GM12878 (cell line): Measurements from ENCODE around the gene PXMP2. TPM values are rescaled to one million over a fixed set of nuclear protein-coding genes. Genes with fewer than 3 reads are reported as not detected.

Source experiments
- ATAC-seq: fragments of 200-7000 bp; cut with Tn5 transposase; 3 replicates; pipeline ENCODE4 v1.9.1; 2020; ENCODE audit warnings: mild to moderate bottlenecking, moderate library complexity
- BruUV-seq: library from RNA; stranded (reverse); fragments of 400-500 nt; replicated peaks from 2 replicates; lab custom pipeline; 2021; lab: Mats Ljungman, UMichigan
- CTCF ChIA-PET: fragments of 300-600 bp; sonication (Branson Sonifier 250); formaldehyde crosslinking; extraction: SDS; loops from one replicate; lab custom pipeline; 2021; ENCODE audit warnings: inconsistent platforms; lab: Yijun Ruan, JAX
- POLR2A ChIA-PET: fragments of 350-600 bp; formaldehyde crosslinking; extraction: SDS; loops from one replicate; lab custom pipeline; 2021; ENCODE audit warnings: inconsistent platforms; lab: Charles Lee
- RAD21 ChIA-PET: fragments of 300-600 bp; sonication (Branson Sonifier 250); formaldehyde crosslinking; loops from one replicate; lab custom pipeline; 2023; ENCODE audit warnings: antibody characterized with exemption; ENCODE audit not compliant: unreplicated experiment; lab: Charles Lee
- SMC1A ChIA-PET: fragments of 300-600 bp; sonication (Branson Sonifier 250); formaldehyde crosslinking; loops from one replicate; lab custom pipeline; 2023; ENCODE audit not compliant: unreplicated experiment, uncharacterized antibody; lab: Charles Lee
- DNase-seq: peaks from one replicate; pipeline ENCODE4 v3.0.0-alpha.2; 2011; ENCODE audit warnings: low read depth, low spot score
- FAIRE-seq: peaks from 3 replicates; lab custom pipeline; 2011; peaks lifted over from hg19 to GRCh38; lab: Jason Lieb, UNC
- H2AFZ ChIP-seq: 2 replicates; pipeline ENCODE4 v1.6.0; 2011; ENCODE audit warnings: low read depth, low read length, control low read depth; ENCODE audit not compliant: control insufficient read depth
- H3K27ac ChIP-seq: 2 replicates; pipeline ENCODE4 v1.5.1; 2011; ENCODE audit warnings: control low read depth; ENCODE audit not compliant: control insufficient read depth, insufficient read depth
- H3K27me3 ChIP-seq, 2 experiments: replicated peaks in 1 of 2; 2 replicates each; pipeline versions ENCODE4 v1.6.0 to v1.6.1; 2011; ENCODE audit warnings: low read length in 1 of 2; ENCODE audit not compliant: control insufficient read depth in 2 of 2, insufficient read depth in 2 of 2
- H3K36me3 ChIP-seq, 2 experiments: 2 replicates each; pipeline ENCODE4 v1.5.1; 2011; ENCODE audit warnings: low read length in 1 of 2; ENCODE audit not compliant: control insufficient read depth in 2 of 2, insufficient read depth in 2 of 2
- H3K4me1 ChIP-seq: 2 replicates; pipeline ENCODE4 v1.6.1; 2011; ENCODE audit warnings: mild to moderate bottlenecking, low read length, moderate library complexity, mixed read lengths; ENCODE audit not compliant: control insufficient read depth, insufficient read depth
- H3K4me2 ChIP-seq: 2 replicates; pipeline ENCODE4 v1.6.0; 2011; ENCODE audit warnings: control low read depth; ENCODE audit not compliant: control insufficient read depth, insufficient read depth
- H3K4me3 ChIP-seq: fragments of 200-600 bp; sonication (generic); 2 replicates; pipeline ENCODE4 v1.5.1; 2016
- H3K79me2 ChIP-seq: 2 replicates; pipeline ENCODE4 v1.6.0; 2011; ENCODE audit warnings: low read length; ENCODE audit not compliant: control insufficient read depth, insufficient read depth
- H3K9ac ChIP-seq: 2 replicates; pipeline ENCODE4 v1.8.0; 2011; ENCODE audit warnings: low read length, control low read depth, mixed read lengths; ENCODE audit not compliant: control insufficient read depth, insufficient read depth
- H3K9me3 ChIP-seq: replicated peaks from 3 replicates; pipeline ENCODE4 v1.5.1; 2011; ENCODE audit warnings: mild to moderate bottlenecking, low read length; ENCODE audit not compliant: control insufficient read depth, insufficient read depth
- H4K20me1 ChIP-seq: 2 replicates; pipeline ENCODE4 v1.6.0; 2011; ENCODE audit not compliant: control insufficient read depth, insufficient read depth
- ASH2L ChIP-seq: fragments of 300-600, 200-600 bp; sonication (generic); IDR thresholded peaks from 2 replicates; pipeline ENCODE4 v1.6.1; 2017; ENCODE audit warnings: low read depth, mild to moderate bottlenecking, borderline replicate concordance
- CHD2 ChIP-seq: IDR thresholded peaks from 2 replicates; pipeline ENCODE4 v1.6.1; 2011; ENCODE audit warnings: low read depth, low read length, improper control_type of control experiment, borderline replicate concordance
- ESRRA ChIP-seq: IDR thresholded peaks from 2 replicates; pipeline ENCODE4 v1.6.1; 2012; ENCODE audit warnings: mild to moderate bottlenecking, low read length, improper control_type of control experiment
- EZH2 ChIP-seq: IDR thresholded peaks from 2 replicates; pipeline ENCODE4 v1.6.1; 2012; ENCODE audit warnings: low read depth, mild to moderate bottlenecking, control low read depth, inconsistent platforms, low read length, borderline replicate concordance; ENCODE audit not compliant: control insufficient read depth
- KLF5 ChIP-seq: fragments of 450-650 bp; IDR thresholded peaks from 2 replicates; pipeline ENCODE4 v1.6.1; 2014; ENCODE audit warnings: mild to moderate bottlenecking; ENCODE audit not compliant: partially characterized antibody
- MTA2 ChIP-seq: fragments of 450-650 bp; IDR thresholded peaks from 2 replicates; pipeline ENCODE4 v1.6.1; 2016; ENCODE audit warnings: low read depth, mild to moderate bottlenecking, moderate library complexity
- NFYB ChIP-seq: IDR thresholded peaks from 2 replicates; pipeline ENCODE4 v1.6.1; 2011; ENCODE audit warnings: low read depth, mild to moderate bottlenecking, low read length, improper control_type of control experiment, moderate library complexity; ENCODE audit not compliant: insufficient read depth
- REST ChIP-seq: IDR thresholded peaks from 2 replicates; pipeline ENCODE4 v1.6.1; 2012; ENCODE audit warnings: mild to moderate bottlenecking, low read depth, low read length
- RUNX3 ChIP-seq: IDR thresholded peaks from 2 replicates; pipeline ENCODE4 v1.6.1; 2012; ENCODE audit warnings: low read length, inconsistent platforms
- SIX5 ChIP-seq: IDR thresholded peaks from 2 replicates; pipeline ENCODE4 v1.6.1; 2011; ENCODE audit warnings: mild to moderate bottlenecking, low read depth, low read length, moderate library complexity; ENCODE audit not compliant: severe bottlenecking
- SKIL ChIP-seq: fragments of 450-650 bp; IDR thresholded peaks from 2 replicates; pipeline ENCODE4 v1.6.1; 2017; ENCODE audit warnings: mild to moderate bottlenecking, low read depth, inconsistent platforms; ENCODE audit not compliant: poor library complexity, severe bottlenecking
- SUPT20H ChIP-seq: IDR thresholded peaks from 2 replicates; pipeline ENCODE4 v1.6.1; 2011; ENCODE audit warnings: low read depth, mild to moderate bottlenecking, low read length, moderate library complexity, borderline replicate concordance; ENCODE audit not compliant: control insufficient read depth
- YBX1 ChIP-seq: fragments of 450-650 bp; IDR thresholded peaks from 2 replicates; pipeline ENCODE4 v1.6.1; 2016; ENCODE audit warnings: antibody characterized with exemption
- ZSCAN29 ChIP-seq: fragments of 450-650 bp; IDR thresholded peaks from 2 replicates; pipeline ENCODE4 v1.6.1; 2017; ENCODE audit warnings: mild to moderate bottlenecking, moderate library complexity
- WGBS: methylation state at CpG from one replicate; pipeline ENCODE4 v1.1.6; 2016; ENCODE audit warnings: low lambda C conversion rate; ENCODE audit not compliant: insufficient replicate concordance, insufficient coverage; ENCODE audit errors: missing lambda C conversion rate; 5-methylcytosine and 5-hydroxymethylcytosine counted together
- in situ Hi-C: fragments of 300-500 bp; cut with MboI; formaldehyde crosslinking; loops from 9 replicates; pipeline ENCODE4 v1.14.3; 2018; ENCODE audit warnings: mixed read lengths
- intact Hi-C: fragments of 100-400 bp; cut with micrococcal nuclease; formaldehyde crosslinking; loops from one replicate; pipeline ENCODE4 v1.14.2; 2022; ENCODE audit not compliant: unreplicated experiment
- polyA plus RNA-seq, 11 experiments: library from polyadenylated mRNA; depleted of rRNA in 4 of 11; unstranded in 6 of 11; stranded (reverse) in 5 of 11; fragments of >200 nt; fragmentation: Nextera tagmentation in 4 of 11; fragmentation: Illumina TruSeq in 1 of 11; extraction: Ambion mirVana in 4 of 11; extraction: Trizol in 1 of 11; gene quantifications; 1 replicate in 1 of 11; 2 replicates in 10 of 11; pipeline versions ENCODE4 v1.2.1 to v1.2.3, GENCODE V29; 2011 to 2016; ENCODE audit warnings: inconsistent platforms in 2 of 11, missing spikeins in 2 of 11, low read depth in 1 of 11
- total RNA-seq, 4 experiments: library from RNA; depleted of rRNA in 3 of 4; stranded (reverse); fragments of >200 nt in 3 of 4; fragmentation: Illumina TruSeq in 1 of 4; extraction: Trizol in 1 of 4; gene quantifications; 2 replicates each; pipeline versions ENCODE4 v1.2.1 to v1.2.3, GENCODE V29; 2013 to 2021
- TF ChIP-seq, protein P1 (sequence below): fragments of 450-650 bp; IDR thresholded peaks from 2 replicates; pipeline ENCODE4 v1.6.1; 2016; ENCODE audit warnings: mild to moderate bottlenecking

PXMP2 gene
- total and polyA plus RNA-seq, 10 of the 15 experiments (the other 5 are each of a cell fraction or from before 2014, with no cell fraction given): 4.0 to 97.8 (median 42.0) TPM

DNA sequence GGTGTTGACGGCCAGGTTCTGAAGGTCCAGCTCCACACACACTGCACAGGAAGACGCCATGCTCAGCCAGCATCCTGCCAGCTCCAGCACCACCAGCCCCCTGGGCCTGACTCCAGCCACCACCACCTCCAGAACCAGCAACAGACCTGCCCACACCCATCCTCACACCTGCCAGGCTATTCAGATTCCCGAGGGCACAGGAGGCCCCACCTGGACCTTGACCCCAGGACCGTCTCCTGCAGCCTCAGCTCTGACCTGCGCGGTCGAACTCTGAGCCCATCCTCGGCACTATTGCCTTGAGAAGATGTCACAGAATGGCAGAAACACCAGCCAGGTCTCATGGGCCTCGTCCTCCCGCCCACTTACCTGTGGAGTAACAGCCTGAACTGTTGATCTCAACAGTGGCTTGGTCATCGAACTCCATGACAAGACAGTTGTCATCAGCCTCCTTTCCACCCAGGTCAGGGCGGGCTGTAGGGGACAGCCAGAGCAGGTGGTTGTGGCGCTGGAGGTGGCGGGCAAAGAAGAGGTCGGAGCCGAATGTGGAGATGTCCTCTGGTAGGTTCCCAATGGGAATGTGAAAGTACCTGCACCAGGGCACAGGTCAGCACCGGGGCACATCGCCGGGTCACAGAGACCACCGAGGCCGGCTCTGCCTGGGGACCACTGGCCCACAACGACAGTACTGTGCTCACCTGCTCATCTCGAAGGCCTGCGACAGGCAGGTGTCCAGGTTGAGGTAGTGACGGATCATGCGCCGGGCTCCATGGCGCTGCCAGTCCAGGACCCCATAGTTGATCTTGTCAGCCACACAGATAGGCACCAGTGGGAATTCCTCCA, 45.4 kb upstream of the PXMP2 start:
- ATAC-seq (no peak), FAIRE-seq (no peak), DNase-seq (no peak)
- no peak overlapping the region for H3K4me2 ChIP-seq
- no peaks in the 10 kb centered on the region for H3K27me3 ChIP-seq
- H3K4me3 ChIP-seq: no peak overlapping the region
- ChIA-PET SMC1A (no interaction called here), CTCF (no interaction called here), RAD21 (no interaction called here), POLR2A (no interaction called here)
- intact Hi-C loops: no loop called here
- H3K79me2 ChIP-seq: no peaks in the 10 kb centered on the region
- H3K4me1 ChIP-seq: no peaks in the 10 kb centered on the region
- no peak overlapping the region for H2AFZ ChIP-seq
- H3K9ac ChIP-seq: no peak overlapping the region
- BruUV-seq: no TSS peak
- WGBS: 97% methylated on average over 28 of the region's 28 CpGs
- peaks cover 15 to 40% of the 10 kb centered on the region in 2 experiments for H3K36me3 ChIP-seq
- H3K9me3 ChIP-seq: no peaks in the 10 kb centered on the region
- H4K20me1 ChIP-seq: no peaks in the 10 kb centered on the region
- H3K27ac ChIP-seq: no peak overlapping the region
- in situ Hi-C loops: no loop called here
- TF ChIP-seq, protein P1, sequence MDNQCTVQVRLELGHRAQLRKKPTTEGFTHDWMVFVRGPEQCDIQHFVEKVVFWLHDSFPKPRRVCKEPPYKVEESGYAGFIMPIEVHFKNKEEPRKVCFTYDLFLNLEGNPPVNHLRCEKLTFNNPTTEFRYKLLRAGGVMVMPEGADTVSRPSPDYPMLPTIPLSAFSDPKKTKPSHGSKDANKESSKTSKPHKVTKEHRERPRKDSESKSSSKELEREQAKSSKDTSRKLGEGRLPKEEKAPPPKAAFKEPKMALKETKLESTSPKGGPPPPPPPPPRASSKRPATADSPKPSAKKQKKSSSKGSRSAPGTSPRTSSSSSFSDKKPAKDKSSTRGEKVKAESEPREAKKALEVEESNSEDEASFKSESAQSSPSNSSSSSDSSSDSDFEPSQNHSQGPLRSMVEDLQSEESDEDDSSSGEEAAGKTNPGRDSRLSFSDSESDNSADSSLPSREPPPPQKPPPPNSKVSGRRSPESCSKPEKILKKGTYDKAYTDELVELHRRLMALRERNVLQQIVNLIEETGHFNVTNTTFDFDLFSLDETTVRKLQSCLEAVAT: no peak
- no peak for TF ChIP-seq YBX1
- no peak for TF ChIP-seq SUPT20H
- TF ChIP-seq ZSCAN29: no peak
- no peak for TF ChIP-seq REST
- TF ChIP-seq SIX5: no peak
- no peak for TF ChIP-seq EZH2
- no peak for TF ChIP-seq ASH2L
- TF ChIP-seq NFYB: no peak
- no peak for TF ChIP-seq SKIL
- no peak for TF ChIP-seq RUNX3
- TF ChIP-seq ESRRA: no peak
- TF ChIP-seq CHD2: no peak
- TF ChIP-seq MTA2: no peak
- TF ChIP-seq KLF5: no peak
